CD14-positive monocyte (primary cell): ENCODE results near the gene FIBCD1. TPM values are rescaled to one million over a fixed set of nuclear protein-coding genes. Genes with fewer than 3 reads are reported as not detected.

Source experiments
- DNase-seq, 3 donors: peaks; one replicate each; pipeline ENCODE4 v3.0.0-alpha.2; 2011 to 2022
- H2AFZ ChIP-seq: 2 replicates; pipeline ENCODE4 v1.6.0; 2012; ENCODE audit warnings: mild to moderate bottlenecking, low read depth, low read length, inconsistent platforms; ENCODE audit not compliant: insufficient read depth, poor library complexity, severe bottlenecking
- H3K27ac ChIP-seq, 2 donors: 1 replicate in 1 of 2; 2 replicates in 1 of 2; pipeline ENCODE4 v1.5.1; 2012 to 2013; ENCODE audit warnings: low read length in 2 of 2, control low read depth in 1 of 2, inconsistent platforms in 1 of 2, low read depth in 1 of 2, mild to moderate bottlenecking in 1 of 2
- H3K27me3 ChIP-seq, 2 donors: one replicate each; pipeline versions ENCODE4 v1.6.0 to v1.6.1; 2011 to 2013; ENCODE audit warnings: low read length in 2 of 2; ENCODE audit not compliant: control insufficient read depth in 2 of 2, insufficient read depth in 2 of 2
- H3K36me3 ChIP-seq, 2 donors: replicated peaks in 1 of 2; 1 replicate in 1 of 2; 2 replicates in 1 of 2; pipeline versions ENCODE4 v1.5.1 to v1.6.1; 2012 to 2013; ENCODE audit warnings: low read length in 2 of 2, control low read depth in 1 of 2, inconsistent platforms in 1 of 2, mild to moderate bottlenecking in 1 of 2; ENCODE audit not compliant: insufficient read depth in 2 of 2, control insufficient read depth in 1 of 2
- H3K4me1 ChIP-seq, 2 donors: 1 replicate in 1 of 2; 2 replicates in 1 of 2; pipeline versions ENCODE4 v1.5.1 to v1.6.1; 2012 to 2013; ENCODE audit warnings: low read length in 2 of 2, control low read depth in 1 of 2, inconsistent platforms in 1 of 2, mild to moderate bottlenecking in 1 of 2, moderate library complexity in 1 of 2; ENCODE audit not compliant: insufficient read depth in 2 of 2, control insufficient read depth in 1 of 2
- H3K4me2 ChIP-seq: replicated peaks from 2 replicates; pipeline ENCODE3; 2012; ENCODE audit warnings: low read length, moderate library complexity, mild to moderate bottlenecking; ENCODE audit not compliant: poor library complexity, severe bottlenecking; ENCODE audit errors: extremely low read depth
- H3K4me3 ChIP-seq, 3 experiments: fragments of 200-600 bp in 1 of 3; sonication (generic) in 1 of 3; replicated peaks in 1 of 3; 1 replicate in 2 of 3; 2 replicates in 1 of 3; pipeline ENCODE4 v1.5.1; 2011 to 2013; ENCODE audit warnings: low read length in 3 of 3, mild to moderate bottlenecking in 3 of 3, control low read depth in 2 of 3, low read depth in 2 of 3, inconsistent platforms in 1 of 3, moderate library complexity in 1 of 3
- H3K79me2 ChIP-seq: 2 replicates; pipeline ENCODE4 v1.6.0; 2012; ENCODE audit warnings: mild to moderate bottlenecking, control low read depth, inconsistent platforms, low read length, moderate library complexity; ENCODE audit not compliant: insufficient read depth
- H3K9ac ChIP-seq: 2 replicates; pipeline ENCODE4 v1.6.0; 2017; ENCODE audit warnings: low read length, mild to moderate bottlenecking; ENCODE audit not compliant: insufficient read depth, poor library complexity, severe bottlenecking
- H3K9me3 ChIP-seq, 2 donors: replicated peaks in 1 of 2; 1 replicate in 1 of 2; 2 replicates in 1 of 2; pipeline versions ENCODE4 v1.5.1 to v1.6.1; 2012 to 2013; ENCODE audit warnings: low read length in 2 of 2, control low read depth in 1 of 2; ENCODE audit not compliant: control insufficient read depth in 1 of 2, insufficient read depth in 1 of 2
- H4K20me1 ChIP-seq: 2 replicates; pipeline ENCODE4 v1.6.0; 2012; ENCODE audit warnings: mild to moderate bottlenecking, low read length, control low read depth, moderate library complexity; ENCODE audit not compliant: insufficient read depth
- H3K27ac Mint-ChIP-seq, 7 donors: one replicate each; pipeline ENCODE4 v1.8.0; 2020; ENCODE audit warnings: mild to moderate bottlenecking in 7 of 7, mixed read lengths in 7 of 7, moderate library complexity in 6 of 7, inconsistent platforms in 2 of 7
- H3K27me3 Mint-ChIP-seq, 3 donors: one replicate each; pipeline ENCODE4 v1.8.0; 2021 to 2022; ENCODE audit warnings: low read depth in 3 of 3, mild to moderate bottlenecking in 3 of 3, mixed read lengths in 3 of 3, moderate library complexity in 3 of 3, inconsistent platforms in 1 of 3
- H3K36me3 Mint-ChIP-seq, 2 donors: one replicate each; pipeline ENCODE4 v1.8.0; 2020; ENCODE audit warnings: mixed read lengths in 2 of 2, inconsistent platforms in 1 of 2, mild to moderate bottlenecking in 1 of 2
- H3K4me1 Mint-ChIP-seq: one replicate; pipeline ENCODE4 v1.8.0; 2020; ENCODE audit warnings: mild to moderate bottlenecking, mixed read lengths
- H3K4me3 Mint-ChIP-seq, 2 donors: one replicate each; pipeline ENCODE4 v1.8.0; 2020; ENCODE audit warnings: mild to moderate bottlenecking in 2 of 2, mixed read lengths in 2 of 2, moderate library complexity in 1 of 2
- H3K9me3 Mint-ChIP-seq, 7 donors: one replicate each; pipeline ENCODE4 v1.8.0; 2020 to 2022; ENCODE audit warnings: mixed read lengths in 7 of 7, mild to moderate bottlenecking in 6 of 7, moderate library complexity in 6 of 7, inconsistent platforms in 2 of 7
- WGBS: methylation state at CpG from one replicate; pipeline ENCODE4 v1.1.5; 2013; ENCODE audit warnings: missing lambda C conversion rate; ENCODE audit not compliant: insufficient coverage; 5-methylcytosine and 5-hydroxymethylcytosine counted together
- intact Hi-C, 2 donors: fragments of 100-400 bp; cut with micrococcal nuclease; formaldehyde crosslinking; loops; one replicate each; pipeline versions ENCODE4 v1.15.0 to v1.15.1; 2023
- polyA plus RNA-seq, 3 donors: library from polyadenylated mRNA; depleted of rRNA in 1 of 3; unstranded in 2 of 3; stranded (reverse) in 1 of 3; fragments of 300-500 nt in 2 of 3; fragments of >200 nt in 1 of 3; fragmentation: Illumina TruSeq in 2 of 3; gene quantifications; 1 replicate in 2 of 3; 2 replicates in 1 of 3; pipeline ENCODE4 v1.2.3, GENCODE V29; 2012 to 2021
- TF ChIP-seq, protein P1 (sequence below): fragments of 200-600 bp; IDR thresholded peaks from one replicate; pipeline ENCODE4 v1.8.0; 2022; ENCODE audit warnings: antibody characterized with exemption, mild to moderate bottlenecking

Gene FIBCD1
- polyA plus RNA-seq, 3 donors, result not detected

DNA sequence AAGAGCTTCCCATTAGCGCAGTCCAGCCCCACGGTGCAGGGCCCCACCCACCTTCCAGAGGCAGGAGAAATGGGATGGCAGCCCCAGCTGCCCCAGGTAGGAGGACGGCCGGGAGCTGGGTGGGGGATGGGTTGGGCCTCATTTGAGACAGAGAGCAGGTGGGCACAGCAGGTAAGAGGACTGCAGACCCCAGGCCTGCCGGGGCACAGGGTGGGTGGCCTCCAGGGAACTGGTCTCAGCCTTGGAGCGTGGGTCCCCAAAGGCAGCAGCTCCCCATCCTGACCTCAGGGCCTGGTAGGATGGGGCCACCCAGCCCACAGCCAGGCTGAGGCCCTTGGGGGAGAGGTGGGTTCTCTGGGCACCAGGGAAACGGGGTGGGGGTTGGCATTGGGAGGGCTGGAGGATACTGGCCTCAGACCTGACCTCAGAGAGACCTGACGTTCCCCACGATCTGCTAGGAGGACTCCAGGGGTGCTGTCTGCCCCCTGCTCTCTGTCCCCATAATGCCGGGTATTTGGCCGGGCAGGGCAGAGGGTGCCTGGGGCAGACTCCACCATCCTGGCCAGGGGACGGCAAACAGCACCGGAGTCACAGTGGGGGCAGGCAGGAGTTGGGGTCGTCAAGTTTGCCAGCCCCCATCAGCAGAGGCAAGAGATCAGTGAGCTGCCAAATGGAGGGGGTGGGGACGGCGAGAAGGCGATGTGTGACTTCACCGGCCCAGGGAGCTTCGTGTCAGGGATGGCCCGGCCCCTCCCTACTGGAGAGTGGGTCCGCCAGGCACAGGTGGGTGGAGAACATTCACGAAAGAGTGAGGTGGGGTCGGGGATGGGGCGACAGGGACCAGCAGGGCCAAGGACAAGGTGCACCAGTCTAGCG lies 35.6 kb downstream of the FIBCD1 start:
- Mint-ChIP-seq H3K36me3 (no peaks in the 10 kb centered on the region), H3K4me3 (no peak overlapping the region), H3K27me3 (peaks cover 8 to 14% (median 11%) of the 10 kb centered on the region in 3 donors), H3K9me3 (peaks cover 0 to 4% (median 0%) of the 10 kb centered on the region in 7 donors), H3K4me1 (peaks cover 2% of the 10 kb centered on the region), H3K27ac (no peak overlapping the region)
- no peaks in the 10 kb centered on the region for H3K27me3 ChIP-seq
- TF ChIP-seq, protein P1, sequence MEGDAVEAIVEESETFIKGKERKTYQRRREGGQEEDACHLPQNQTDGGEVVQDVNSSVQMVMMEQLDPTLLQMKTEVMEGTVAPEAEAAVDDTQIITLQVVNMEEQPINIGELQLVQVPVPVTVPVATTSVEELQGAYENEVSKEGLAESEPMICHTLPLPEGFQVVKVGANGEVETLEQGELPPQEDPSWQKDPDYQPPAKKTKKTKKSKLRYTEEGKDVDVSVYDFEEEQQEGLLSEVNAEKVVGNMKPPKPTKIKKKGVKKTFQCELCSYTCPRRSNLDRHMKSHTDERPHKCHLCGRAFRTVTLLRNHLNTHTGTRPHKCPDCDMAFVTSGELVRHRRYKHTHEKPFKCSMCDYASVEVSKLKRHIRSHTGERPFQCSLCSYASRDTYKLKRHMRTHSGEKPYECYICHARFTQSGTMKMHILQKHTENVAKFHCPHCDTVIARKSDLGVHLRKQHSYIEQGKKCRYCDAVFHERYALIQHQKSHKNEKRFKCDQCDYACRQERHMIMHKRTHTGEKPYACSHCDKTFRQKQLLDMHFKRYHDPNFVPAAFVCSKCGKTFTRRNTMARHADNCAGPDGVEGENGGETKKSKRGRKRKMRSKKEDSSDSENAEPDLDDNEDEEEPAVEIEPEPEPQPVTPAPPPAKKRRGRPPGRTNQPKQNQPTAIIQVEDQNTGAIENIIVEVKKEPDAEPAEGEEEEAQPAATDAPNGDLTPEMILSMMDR, result no peak
- H3K36me3 ChIP-seq, result no peaks in the 10 kb centered on the region
- no peak overlapping the region for H2AFZ ChIP-seq
- H3K4me3 ChIP-seq, result no peak overlapping the region
- H3K4me1 ChIP-seq, result no peaks in the 10 kb centered on the region
- intact Hi-C loops, result no loop called here
- no peak overlapping the region for H3K9ac ChIP-seq
- no peaks in the 10 kb centered on the region for H3K79me2 ChIP-seq
- no peaks in the 10 kb centered on the region for H3K9me3 ChIP-seq
- no peaks in the 10 kb centered on the region for H4K20me1 ChIP-seq
- DNase-seq, result no peak
- 82% methylated on average over 24 of the region's 25 CpGs for WGBS
- H3K4me2 ChIP-seq, result no peak overlapping the region
- no peak overlapping the region for H3K27ac ChIP-seq

DNA sequence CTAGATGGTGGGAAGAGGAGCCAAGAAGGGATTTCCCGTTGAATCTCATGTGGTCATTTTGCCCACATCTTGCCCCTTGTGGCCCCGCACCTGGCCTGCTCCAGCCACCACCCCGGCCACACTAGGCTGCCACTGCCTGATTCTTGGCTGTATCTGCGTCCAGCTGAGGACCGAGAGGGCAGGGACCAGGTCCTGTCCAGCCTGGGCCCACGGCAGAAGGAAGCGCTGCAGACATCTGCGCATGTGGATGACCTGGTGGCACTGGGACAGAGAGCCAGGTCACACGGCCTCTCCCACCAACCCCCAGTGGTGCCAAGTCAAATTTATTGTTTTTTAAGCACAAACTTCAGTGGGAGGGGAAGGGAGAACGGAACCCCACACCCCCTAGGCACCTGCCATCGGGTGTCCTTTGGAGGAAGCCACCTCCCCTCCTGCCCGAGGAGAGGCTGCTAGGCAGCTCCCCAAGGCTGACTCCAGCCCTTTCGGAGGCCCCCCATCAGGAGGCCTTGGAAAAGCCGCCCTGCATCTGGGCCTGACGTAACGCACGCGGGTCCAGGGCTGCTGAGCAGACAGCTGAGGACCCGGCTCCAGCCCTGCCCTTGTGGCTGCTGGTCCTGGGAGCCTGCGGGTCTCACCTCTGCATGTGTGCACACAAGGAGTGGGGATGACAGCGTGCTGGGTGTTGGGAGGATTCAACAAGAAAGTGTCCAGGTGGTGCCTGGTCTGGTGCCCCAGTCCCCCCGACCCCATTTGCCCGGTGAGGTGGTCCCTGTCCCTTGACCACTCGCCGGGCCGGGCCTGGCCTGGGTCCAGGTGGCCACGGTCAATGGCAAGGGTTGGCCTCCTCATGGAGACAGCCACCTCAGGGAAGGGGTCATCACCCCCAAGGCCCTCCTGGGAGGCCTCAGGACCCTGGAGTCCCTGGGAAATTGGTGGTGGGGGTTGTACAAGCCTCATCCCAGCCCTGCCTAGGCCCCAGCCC lies 36.6 kb downstream of the FIBCD1 start:
- H3K9me3 ChIP-seq, result no peaks in the 10 kb centered on the region
- H3K27ac ChIP-seq, result no peak overlapping the region
- no peak overlapping the region for H3K9ac ChIP-seq
- H2AFZ ChIP-seq, result no peak overlapping the region
- no peak overlapping the region for H3K4me3 ChIP-seq
- Mint-ChIP-seq H3K9me3 (peaks cover 0 to 4% (median 0%) of the 10 kb centered on the region in 7 donors), H3K4me3 (no peak overlapping the region), H3K27ac (no peak overlapping the region), H3K36me3 (no peaks in the 10 kb centered on the region), H3K27me3 (peaks cover 5 to 11% (median 10%) of the 10 kb centered on the region in 3 donors), H3K4me1 (peaks cover 2% of the 10 kb centered on the region)
- TF ChIP-seq, protein P1, result no peak
- H3K4me1 ChIP-seq, result no peaks in the 10 kb centered on the region
- H4K20me1 ChIP-seq, result no peaks in the 10 kb centered on the region
- H3K27me3 ChIP-seq, result no peaks in the 10 kb centered on the region
- H3K36me3 ChIP-seq, result no peaks in the 10 kb centered on the region
- no peak overlapping the region for H3K4me2 ChIP-seq
- DNase-seq, result no peak
- intact Hi-C loops, result no loop called here
- H3K79me2 ChIP-seq, result no peaks in the 10 kb centered on the region
- 92% methylated on average over 22 of the region's 27 CpGs for WGBS
